SK-N-SH (cell line): ENCODE data around the gene SORBS1. TPM values are rescaled to one million over a fixed set of nuclear protein-coding genes. Genes with fewer than 3 reads are reported as not detected.

Experiments
- CTCF ChIA-PET: fragments of 300-600, 350-600 bp; formaldehyde crosslinking; extraction: SDS; loops from one replicate; lab custom pipeline; 2021; lab: Yijun Ruan, JAX
- POLR2A ChIA-PET: fragments of 350-600 bp; sonication (Branson Sonifier 250); formaldehyde crosslinking; extraction: SDS; loops from one replicate; lab custom pipeline; 2020; ENCODE audit warnings: antibody characterized with exemption, inconsistent platforms; lab: Yijun Ruan, JAX
- DNase-seq: peaks from one replicate; pipeline ENCODE4 v3.0.0; 2012
- H2AFZ ChIP-seq: fragments of 200-600 bp; sonication (generic); 2 replicates; pipeline ENCODE4 v1.8.1; 2016; ENCODE audit warnings: antibody characterized with exemption, mild to moderate bottlenecking, low read depth
- H3F3A ChIP-seq: fragments of 200-600 bp; sonication (generic); replicated peaks from 2 replicates; pipeline ENCODE3; 2016; ENCODE audit warnings: antibody characterized with exemption, mild to moderate bottlenecking; ENCODE audit not compliant: insufficient read depth
- H3K27ac ChIP-seq, 2 experiments: fragments of 200-500 bp in 1 of 2; fragments of 200-600 bp in 1 of 2; sonication (Bioruptor generic) in 1 of 2; sonication (generic), shearing (Covaris generic) in 1 of 2; 2 replicates each; pipeline versions ENCODE4 v1.5.1 to v1.6.1; 2014 to 2016; ENCODE audit warnings: low read depth in 2 of 2, inconsistent platforms in 1 of 2, low read length in 1 of 2, mild to moderate bottlenecking in 1 of 2, mixed read lengths in 1 of 2
- H3K27me3 ChIP-seq: fragments of 200-600 bp; sonication (generic), shearing (Covaris generic); 2 replicates; pipeline ENCODE4 v1.6.1; 2016; ENCODE audit warnings: mixed run types; ENCODE audit not compliant: insufficient read depth
- H3K36me3 ChIP-seq, 2 experiments: fragments of 200-500 bp in 1 of 2; fragments of 200-600 bp in 1 of 2; sonication (Bioruptor generic) in 1 of 2; sonication (generic) in 1 of 2; replicated peaks in 1 of 2; 2 replicates each; pipeline versions ENCODE3 to v1.5.1; 2014 to 2016; ENCODE audit warnings: low read length in 1 of 2, mild to moderate bottlenecking in 1 of 2; ENCODE audit not compliant: insufficient read depth in 2 of 2, control insufficient read depth in 1 of 2
- H3K4me1 ChIP-seq, 2 experiments: fragments of 200-500 bp in 1 of 2; fragments of 200-600 bp in 1 of 2; sonication (Bioruptor generic) in 1 of 2; sonication (generic), shearing (Covaris generic) in 1 of 2; 2 replicates each; pipeline versions ENCODE4 v1.5.1 to v1.6.1; 2014 to 2016; ENCODE audit warnings: low read depth in 1 of 2, low read length in 1 of 2, mixed run types in 1 of 2; ENCODE audit not compliant: insufficient read depth in 2 of 2, control insufficient read depth in 1 of 2
- H3K4me2 ChIP-seq: fragments of 200-600 bp; sonication (generic), shearing (Covaris generic); 2 replicates; pipeline ENCODE4 v1.6.1; 2017; ENCODE audit warnings: mixed run types
- H3K4me3 ChIP-seq, 2 experiments: fragments of 200-500 bp in 1 of 2; fragments of 200-600 bp in 1 of 2; sonication (Bioruptor generic) in 1 of 2; sonication (generic), shearing (Covaris generic) in 1 of 2; 2 replicates each; pipeline versions ENCODE4 v1.5.1 to v1.8.1; 2014 to 2016; ENCODE audit warnings: low read depth in 2 of 2, inconsistent platforms in 1 of 2, low read length in 1 of 2, mild to moderate bottlenecking in 1 of 2, mixed read lengths in 1 of 2, moderate library complexity in 1 of 2
- H3K79me2 ChIP-seq: fragments of 200-600 bp; sonication (generic); 2 replicates; pipeline ENCODE4 v1.8.1; 2017; ENCODE audit warnings: mild to moderate bottlenecking; ENCODE audit not compliant: insufficient read depth
- H3K9ac ChIP-seq: fragments of 200-600 bp; sonication (generic); 2 replicates; pipeline ENCODE4 v1.6.1; 2017; ENCODE audit warnings: mixed run types
- H3K9me2 ChIP-seq: fragments of 200-600 bp; sonication (generic); 2 replicates; pipeline ENCODE4 v1.6.1; 2017; ENCODE audit warnings: mixed run types
- H3K9me3 ChIP-seq: fragments of 200-600 bp; sonication (generic); 2 replicates; pipeline ENCODE4 v1.6.1; 2017; ENCODE audit warnings: mixed run types, mild to moderate bottlenecking, moderate library complexity
- H4K20me1 ChIP-seq: fragments of 200-600 bp; sonication (generic); 2 replicates; pipeline ENCODE4 v1.6.1; 2017; ENCODE audit warnings: mild to moderate bottlenecking, mixed run types; ENCODE audit not compliant: insufficient read depth
- CHD2 ChIP-seq: fragments of 150-350 bp; IDR thresholded peaks from 2 replicates; pipeline ENCODE4 v1.6.1; 2018; ENCODE audit warnings: low read length; ENCODE audit not compliant: partially characterized antibody
- CTCF ChIP-seq: fragments of 200-600 bp; sonication (generic); IDR thresholded peaks from 2 replicates; pipeline ENCODE4 v1.6.1; 2017; ENCODE audit warnings: antibody characterized with exemption, mild to moderate bottlenecking, moderate library complexity
- ELF1 ChIP-seq: IDR thresholded peaks from 2 replicates; pipeline ENCODE4 v1.4.0; 2012
- FOSL2 ChIP-seq: IDR thresholded peaks from 2 replicates; pipeline ENCODE4 v1.4.0; 2012; ENCODE audit warnings: low read depth, mild to moderate bottlenecking, moderate library complexity, borderline replicate concordance
- FOXJ3 ChIP-seq: sonication (generic); formaldehyde crosslinking; IDR thresholded peaks from 2 replicates; pipeline ENCODE4 v1.5.1; 2020; ENCODE audit warnings: mild to moderate bottlenecking, missing genetic modification reagents
- FOXM1 ChIP-seq: IDR thresholded peaks from 2 replicates; pipeline ENCODE4 v1.4.0; 2012; ENCODE audit warnings: low read depth, mild to moderate bottlenecking
- GABPA ChIP-seq: IDR thresholded peaks from 2 replicates; pipeline ENCODE4 v1.4.0; 2012; ENCODE audit warnings: low read depth, mild to moderate bottlenecking
- GATA2 ChIP-seq: sonication (generic); formaldehyde crosslinking; IDR thresholded peaks from 2 replicates; pipeline ENCODE4 v1.5.0; 2020; ENCODE audit warnings: mild to moderate bottlenecking, missing genetic modification reagents
- JUND ChIP-seq: IDR thresholded peaks from 2 replicates; pipeline ENCODE4 v1.4.0; 2012
- NFIC ChIP-seq: IDR thresholded peaks from 2 replicates; pipeline ENCODE4 v1.4.0; 2012; ENCODE audit warnings: borderline replicate concordance
- NRF1 ChIP-seq: IDR thresholded peaks from 2 replicates; pipeline ENCODE4 v1.6.1; 2012; ENCODE audit warnings: low read depth, mild to moderate bottlenecking, low read length
- PBX3 ChIP-seq: IDR thresholded peaks from 2 replicates; pipeline ENCODE4; 2012
- RAD21 ChIP-seq: IDR thresholded peaks from 2 replicates; pipeline ENCODE4 v1.6.1; 2012; ENCODE audit warnings: mild to moderate bottlenecking, low read length
- RCOR1 ChIP-seq: fragments of 150-350 bp; IDR thresholded peaks from 2 replicates; pipeline ENCODE4 v1.6.1; 2017; ENCODE audit warnings: antibody characterized with exemption, low read length
- RXRA ChIP-seq: IDR thresholded peaks from 2 replicates; pipeline ENCODE4 v1.4.0; 2012; ENCODE audit warnings: low read depth, mild to moderate bottlenecking, borderline replicate concordance
- SMC3 ChIP-seq: IDR thresholded peaks from 2 replicates; pipeline ENCODE4 v1.6.1; 2012; ENCODE audit warnings: low read depth, low read length, improper control_type of control experiment
- TAF1 ChIP-seq: IDR thresholded peaks from 2 replicates; pipeline ENCODE4 v1.6.1; 2012; ENCODE audit warnings: low read depth, mild to moderate bottlenecking, low read length, moderate library complexity, borderline replicate concordance
- TCF12 ChIP-seq: IDR thresholded peaks from 2 replicates; pipeline ENCODE4 v1.4.0; 2012
- USF1 ChIP-seq: IDR thresholded peaks from 2 replicates; pipeline ENCODE4 v1.4.0; 2012; ENCODE audit warnings: low read depth, borderline replicate concordance
- WGBS: methylation state at CpG from one replicate; pipeline ENCODE4 v1.1.6; 2017; ENCODE audit warnings: low lambda C conversion rate; 5-methylcytosine and 5-hydroxymethylcytosine counted together
- polyA plus RNA-seq, 3 experiments: library from polyadenylated mRNA; depleted of rRNA; stranded (reverse); fragments of >200 nt; gene quantifications; 2 replicates each; pipeline ENCODE4 v1.2.3, GENCODE V29; 2012

SORBS1 gene
- polyA plus RNA-seq, 1 of the 3 experiments (the other 2 are of a cell fraction), result 0.36 TPM

- POLR2A ChIA-PET, result no interaction called here
- H3K36me3 ChIP-seq, result no peaks in the 10 kb centered on the region
- 83% methylated on average over 9 of the region's 10 CpGs for WGBS
These were observed 223.6 kb downstream of the SORBS1 start for GRCh38 chr10:95337423-95338160.

GRCh38 chr10:95336702-95337101 is 224.5 kb downstream of the SORBS1 start:
- H3K4me2 ChIP-seq, result no peak overlapping the region
- CTCF ChIA-PET, result interaction anchor here (1.5 kb wide), 1 partner anchor 153 kb away, joined by 4 read pairs; no protein-coding TSS in a partner anchor
- POLR2A ChIA-PET, result no interaction called here
- no peak for TF ChIP-seq RCOR1
- TF ChIP-seq FOXJ3 (CRISPR knock-in tag), result no peak
- no peak for TF ChIP-seq RXRA
- TF ChIP-seq NFIC, result no peak
- no peak for TF ChIP-seq JUND
- no peak for TF ChIP-seq RAD21
- no peak for TF ChIP-seq ELF1
- no peak for TF ChIP-seq TAF1
- no peak for TF ChIP-seq GABPA
- TF ChIP-seq USF1, result no peak
- no peak for TF ChIP-seq TCF12
- no peak for TF ChIP-seq FOSL2
- no peak for TF ChIP-seq GATA2 (CRISPR knock-in tag)
- TF ChIP-seq CHD2, result no peak
- TF ChIP-seq NRF1, result no peak
- no peak for TF ChIP-seq CTCF
- TF ChIP-seq FOXM1, result no peak
- TF ChIP-seq SMC3, result no peak
- no peak for TF ChIP-seq PBX3

More at GRCh38 chr10:95337423-95338160, 223.6 kb downstream of the SORBS1 start:
- no peak for TF ChIP-seq GABPA
- TF ChIP-seq SMC3, result no peak
- no peak for TF ChIP-seq RCOR1
- TF ChIP-seq CTCF, result no peak
- TF ChIP-seq FOXJ3 (CRISPR knock-in tag), result no peak
- Histone ChIP-seq H3K4me1 (peaks cover 0 to 10% of the 10 kb centered on the region in 2 experiments; a peak in 2 of 4 replicates), H3K27ac (no peak overlapping the region), H3K9me2 (no peaks in the 10 kb centered on the region), H3K4me2 (no peak overlapping the region), H3K9ac (no peak overlapping the region), H4K20me1 (no peaks in the 10 kb centered on the region), H3K27me3 (no peaks in the 10 kb centered on the region), H2AFZ (no peak overlapping the region), H3K4me3 (no peak overlapping the region), H3K79me2 (no peaks in the 10 kb centered on the region), H3F3A (peaks cover 6% of the 10 kb centered on the region), H3K9me3 (no peaks in the 10 kb centered on the region)
- no peak for DNase-seq
- CTCF ChIA-PET, result interaction anchor here (1.5 kb wide), 1 partner anchor 154 kb away, joined by 4 read pairs; no protein-coding TSS in a partner anchor

More at GRCh38 chr10:95336702-95337101, 224.5 kb downstream of the SORBS1 start:
- no peaks in the 10 kb centered on the region for H3K79me2 ChIP-seq
- H4K20me1 ChIP-seq, result no peaks in the 10 kb centered on the region
- no peaks in the 10 kb centered on the region for H3K27me3 ChIP-seq
- peaks cover 6% of the 10 kb centered on the region for H3F3A ChIP-seq
- H3K27ac ChIP-seq, result no peak overlapping the region
- no peak overlapping the region for H3K4me3 ChIP-seq
- 89% methylated on average over 9 of the region's 9 CpGs for WGBS
- no peak overlapping the region for H3K9ac ChIP-seq
- H3K9me3 ChIP-seq, result no peaks in the 10 kb centered on the region
- H3K4me1 ChIP-seq, result peaks cover 0 to 10% of the 10 kb centered on the region in 2 experiments; a peak in 2 of 4 replicates
- no peak for DNase-seq
- H3K9me2 ChIP-seq, result no peaks in the 10 kb centered on the region
- H2AFZ ChIP-seq, result no peak overlapping the region
- H3K36me3 ChIP-seq, result no peaks in the 10 kb centered on the region
